Liver (tissue), 3 donors: ENCODE results near the gene NXPE1.
"Not testable (repeated sequence)": the region's sequence is repeated elsewhere in the genome, so short reads cannot be mapped to it uniquely, and the experiment has no call there.

ENCODE experiments used
- CTCF ChIP-seq: fragments of 150-350 bp; IDR thresholded peaks from 2 replicates; pipeline ENCODE4 v1.5.1; 2017; ENCODE audit warnings: improper control_type of control experiment, low read depth, low read length; ENCODE audit not compliant: missing input control
- FOXA2 ChIP-seq: IDR thresholded peaks from 2 replicates; pipeline ENCODE4 v1.6.1; 2016; ENCODE audit warnings: antibody characterized with exemption
- RAD21 ChIP-seq, 2 donors: IDR thresholded peaks; 2 replicates each; pipeline ENCODE4 v1.6.1; 2016; ENCODE audit warnings: antibody characterized with exemption in 2 of 2, mild to moderate bottlenecking in 2 of 2
- SP1 ChIP-seq: IDR thresholded peaks from 2 replicates; pipeline ENCODE4 v1.6.1; 2018; ENCODE audit warnings: antibody characterized with exemption, mild to moderate bottlenecking
- TAF1 ChIP-seq: conservative IDR thresholded peaks from 2 replicates; pipeline ENCODE4 v1.6.1; 2016; ENCODE audit warnings: antibody characterized with exemption, mild to moderate bottlenecking
- YY1 ChIP-seq: IDR thresholded peaks from 2 replicates; pipeline ENCODE4 v1.6.1; 2016; ENCODE audit warnings: antibody characterized with exemption, mild to moderate bottlenecking
- TF ChIP-seq, protein P1 (sequence below): IDR thresholded peaks from 2 replicates; pipeline ENCODE4 v1.6.1; 2016; ENCODE audit warnings: antibody characterized with exemption
- TF ChIP-seq, protein P2 (sequence below): IDR thresholded peaks from 2 replicates; pipeline ENCODE4 v1.6.1; 2016; ENCODE audit warnings: antibody characterized with exemption, mild to moderate bottlenecking
- TF ChIP-seq, protein P3 (sequence below): IDR thresholded peaks from 2 replicates; pipeline ENCODE4 v1.6.1; 2016; ENCODE audit warnings: antibody characterized with exemption
- donor health status: healthy.
- donor health status: healthy.

DNA sequence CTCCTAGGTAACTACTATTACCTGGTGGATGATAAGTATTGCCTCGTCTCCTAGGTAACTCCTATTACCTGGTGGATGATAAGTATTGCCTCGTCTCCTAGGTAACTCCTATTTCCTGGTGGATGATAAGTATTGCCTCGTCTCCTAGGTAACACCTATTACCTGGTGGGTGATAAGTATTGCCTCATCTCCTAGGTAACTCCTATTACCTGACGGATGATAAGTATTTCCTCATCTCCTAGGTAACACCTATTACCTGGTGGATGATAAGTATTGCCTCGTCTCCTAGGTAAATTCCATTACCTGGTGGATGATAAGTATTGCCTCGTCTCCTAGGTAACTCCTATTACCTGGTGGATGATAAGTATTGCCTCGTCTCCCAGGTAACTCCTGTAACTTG lies 43.5 kb upstream of the NXPE1 start:
- TF ChIP-seq SP1; CTCF; YY1; FOXA2; RAD21 (IDR thresholded peaks at IDR 0.05); TAF1: not testable (repeated sequence)
- TF ChIP-seq, protein P1, sequence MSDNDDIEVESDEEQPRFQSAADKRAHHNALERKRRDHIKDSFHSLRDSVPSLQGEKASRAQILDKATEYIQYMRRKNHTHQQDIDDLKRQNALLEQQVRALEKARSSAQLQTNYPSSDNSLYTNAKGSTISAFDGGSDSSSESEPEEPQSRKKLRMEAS: not testable (repeated sequence)
- TF ChIP-seq, protein P2, sequence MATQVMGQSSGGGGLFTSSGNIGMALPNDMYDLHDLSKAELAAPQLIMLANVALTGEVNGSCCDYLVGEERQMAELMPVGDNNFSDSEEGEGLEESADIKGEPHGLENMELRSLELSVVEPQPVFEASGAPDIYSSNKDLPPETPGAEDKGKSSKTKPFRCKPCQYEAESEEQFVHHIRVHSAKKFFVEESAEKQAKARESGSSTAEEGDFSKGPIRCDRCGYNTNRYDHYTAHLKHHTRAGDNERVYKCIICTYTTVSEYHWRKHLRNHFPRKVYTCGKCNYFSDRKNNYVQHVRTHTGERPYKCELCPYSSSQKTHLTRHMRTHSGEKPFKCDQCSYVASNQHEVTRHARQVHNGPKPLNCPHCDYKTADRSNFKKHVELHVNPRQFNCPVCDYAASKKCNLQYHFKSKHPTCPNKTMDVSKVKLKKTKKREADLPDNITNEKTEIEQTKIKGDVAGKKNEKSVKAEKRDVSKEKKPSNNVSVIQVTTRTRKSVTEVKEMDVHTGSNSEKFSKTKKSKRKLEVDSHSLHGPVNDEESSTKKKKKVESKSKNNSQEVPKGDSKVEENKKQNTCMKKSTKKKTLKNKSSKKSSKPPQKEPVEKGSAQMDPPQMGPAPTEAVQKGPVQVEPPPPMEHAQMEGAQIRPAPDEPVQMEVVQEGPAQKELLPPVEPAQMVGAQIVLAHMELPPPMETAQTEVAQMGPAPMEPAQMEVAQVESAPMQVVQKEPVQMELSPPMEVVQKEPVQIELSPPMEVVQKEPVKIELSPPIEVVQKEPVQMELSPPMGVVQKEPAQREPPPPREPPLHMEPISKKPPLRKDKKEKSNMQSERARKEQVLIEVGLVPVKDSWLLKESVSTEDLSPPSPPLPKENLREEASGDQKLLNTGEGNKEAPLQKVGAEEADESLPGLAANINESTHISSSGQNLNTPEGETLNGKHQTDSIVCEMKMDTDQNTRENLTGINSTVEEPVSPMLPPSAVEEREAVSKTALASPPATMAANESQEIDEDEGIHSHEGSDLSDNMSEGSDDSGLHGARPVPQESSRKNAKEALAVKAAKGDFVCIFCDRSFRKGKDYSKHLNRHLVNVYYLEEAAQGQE: not testable (repeated sequence)
- TF ChIP-seq, protein P3, sequence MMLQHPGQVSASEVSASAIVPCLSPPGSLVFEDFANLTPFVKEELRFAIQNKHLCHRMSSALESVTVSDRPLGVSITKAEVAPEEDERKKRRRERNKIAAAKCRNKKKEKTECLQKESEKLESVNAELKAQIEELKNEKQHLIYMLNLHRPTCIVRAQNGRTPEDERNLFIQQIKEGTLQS: not testable (repeated sequence)
